GM19023 (cell line): ENCODE data around the gene DRD2.

Source experiments
- ATAC-seq: cut with Tn5 transposase; IDR thresholded peaks from one replicate; pipeline ENCODE4 v1.9.1; 2021; ENCODE audit warnings: mild to moderate bottlenecking, moderate library complexity; ENCODE audit not compliant: unreplicated experiment

The DRD2 gene

DNA sequence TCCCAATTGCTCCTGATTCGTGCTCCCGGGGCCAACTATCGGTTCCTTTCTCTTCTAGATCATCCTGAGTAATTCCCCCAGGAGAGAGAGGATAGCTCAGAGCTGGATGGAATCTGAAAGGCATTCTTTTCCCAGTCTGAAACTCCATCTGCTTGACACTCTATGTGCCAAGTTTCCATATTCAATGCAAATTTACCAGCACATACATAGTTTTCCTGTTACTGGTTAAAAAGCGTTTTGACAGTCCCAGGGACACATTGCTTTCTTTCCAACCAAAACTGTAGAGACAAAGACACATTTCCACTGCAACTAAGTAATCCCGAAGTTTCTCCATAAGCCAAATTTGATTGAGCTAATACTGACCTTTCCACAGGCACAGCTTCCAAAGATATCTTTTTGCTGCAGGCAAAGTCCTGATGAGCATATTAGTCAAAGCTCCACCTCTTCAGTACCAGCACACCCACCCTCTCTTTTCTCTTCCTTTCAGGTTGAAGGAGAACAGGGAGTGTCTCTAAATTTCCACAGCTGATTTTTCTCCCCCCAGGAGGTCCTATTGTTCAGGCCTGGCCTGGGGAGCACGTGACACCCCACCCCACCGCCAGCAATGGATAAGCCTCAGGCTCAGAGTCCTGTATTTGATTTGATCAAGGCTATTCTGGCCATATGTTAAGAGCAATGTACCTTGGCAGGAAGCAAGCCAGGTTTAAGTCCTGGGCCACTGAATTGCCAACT is 97.4 kb downstream of the DRD2 start:
- no peak for ATAC-seq

GRCh38 chr11:113376156-113376555 is 99.0 kb downstream of the DRD2 start:
- ATAC-seq, result peak; percentile 80

DNA sequence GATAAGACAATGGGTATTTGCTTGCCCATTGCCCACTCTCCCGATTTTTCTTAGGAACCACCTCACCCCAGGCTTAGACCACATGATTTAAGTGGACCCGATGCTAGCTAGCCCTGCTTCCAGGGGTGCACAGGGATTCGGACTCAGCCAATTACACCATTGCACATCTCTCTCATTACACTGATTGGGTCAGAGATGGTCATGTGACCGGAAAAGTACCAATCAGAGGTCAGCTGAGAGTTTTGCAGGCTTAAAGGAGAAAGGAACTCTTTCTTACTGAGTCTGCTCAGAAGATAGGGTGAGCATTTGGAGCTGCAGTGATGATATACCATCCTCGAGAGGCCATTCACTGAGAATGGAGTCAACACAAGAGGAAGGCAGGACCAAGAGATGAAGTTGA is 99.8 kb downstream of the DRD2 start:
- ATAC-seq, result no peak

DNA sequence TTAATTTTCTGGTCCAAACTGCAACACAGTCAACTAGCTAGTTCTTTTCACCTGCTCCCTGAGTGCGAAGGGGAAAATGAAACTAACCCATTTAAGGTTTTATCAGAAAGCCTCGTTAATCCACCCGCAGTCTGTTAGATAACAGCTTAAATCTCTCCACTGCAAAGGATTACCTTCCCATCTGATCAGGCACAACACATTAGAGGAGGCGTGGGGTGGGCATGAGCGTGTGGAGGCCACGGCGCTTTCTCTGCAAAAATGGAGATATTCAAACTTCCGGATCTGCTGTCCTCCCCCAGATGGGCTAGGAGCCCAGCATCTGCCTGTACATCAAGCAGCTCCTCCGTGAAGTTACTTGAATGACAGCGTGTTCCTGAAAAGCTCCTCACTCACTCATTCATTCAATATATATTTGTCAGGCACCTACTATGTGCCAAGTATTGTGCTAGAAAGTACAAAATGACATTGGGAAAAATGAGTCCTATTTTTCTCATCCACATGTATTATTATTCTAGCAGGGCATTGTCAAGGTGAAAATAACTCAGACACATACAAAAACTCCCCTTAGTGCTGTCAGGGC is 101.1 kb downstream of the DRD2 start:
- no peak for ATAC-seq

- no peak for ATAC-seq
Measured at GRCh38 chr11:113373306-113373705, 101.9 kb downstream of the DRD2 start.

- no peak for ATAC-seq
Measured at GRCh38 chr11:113372309-113372708, 102.9 kb downstream of the DRD2 start.

- ATAC-seq, result no peak
Measured at GRCh38 chr11:113370634-113371033, 104.6 kb downstream of the DRD2 start.

- ATAC-seq, result no peak
Measured at GRCh38 chr11:113369411-113369810, 105.8 kb downstream of the DRD2 start.

- ATAC-seq, result no peak
Measured at GRCh38 chr11:113365895-113366294, 109.3 kb downstream of the DRD2 start.

GRCh38 chr11:113363996-113364641 is 111.1 kb downstream of the DRD2 start:
- ATAC-seq, result no peak

DNA sequence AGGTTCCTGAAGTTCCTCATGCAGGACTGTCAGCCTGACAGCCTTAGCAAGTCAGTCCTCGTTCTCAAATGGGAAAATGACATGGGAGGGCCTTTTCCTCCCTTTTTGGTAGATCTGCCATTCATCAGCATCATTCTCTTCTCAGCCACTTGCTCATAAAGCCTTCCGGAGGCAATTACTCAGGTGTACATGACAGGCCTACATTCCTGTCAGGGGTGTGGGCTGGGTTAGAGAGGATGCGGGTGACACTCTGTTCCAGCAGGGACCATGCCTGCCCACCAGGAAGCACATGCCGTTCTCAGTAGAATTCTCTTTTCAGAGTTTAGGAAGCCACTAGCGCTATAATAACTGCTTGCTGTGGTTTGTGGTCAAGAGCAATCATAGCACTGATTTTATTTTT is 111.8 kb downstream of the DRD2 start:
- no peak for ATAC-seq
